CD4-positive, alpha-beta T cell treated with Interleukin-21 for 1 hour (primary cell): ENCODE measurements around the gene XRCC5.

Source experiments
- DNase-seq: peaks from one replicate; pipeline ENCODE4 v3.0.0-alpha.2; 2020

Gene XRCC5

DNA sequence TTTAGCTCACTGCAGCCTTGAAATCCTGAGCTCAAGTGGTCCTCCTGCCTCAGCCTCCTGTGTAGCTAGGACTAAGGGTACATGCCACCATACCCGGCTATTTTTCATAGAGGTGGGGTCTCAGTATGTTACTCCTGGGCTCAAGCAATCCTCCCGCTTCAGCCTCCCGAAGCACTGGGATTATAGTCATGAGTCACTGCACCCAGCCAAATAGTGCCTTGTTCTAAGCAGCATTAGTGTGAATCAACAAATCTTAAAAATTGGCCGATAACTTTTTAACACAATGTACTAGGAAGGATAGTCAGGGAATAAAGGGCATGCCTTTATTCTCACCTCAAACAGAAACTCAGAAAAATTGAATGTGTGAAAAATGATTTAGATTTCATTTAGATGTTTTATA is 51.6 kb downstream of the XRCC5 start:
- DNase-seq = no peak

DNA sequence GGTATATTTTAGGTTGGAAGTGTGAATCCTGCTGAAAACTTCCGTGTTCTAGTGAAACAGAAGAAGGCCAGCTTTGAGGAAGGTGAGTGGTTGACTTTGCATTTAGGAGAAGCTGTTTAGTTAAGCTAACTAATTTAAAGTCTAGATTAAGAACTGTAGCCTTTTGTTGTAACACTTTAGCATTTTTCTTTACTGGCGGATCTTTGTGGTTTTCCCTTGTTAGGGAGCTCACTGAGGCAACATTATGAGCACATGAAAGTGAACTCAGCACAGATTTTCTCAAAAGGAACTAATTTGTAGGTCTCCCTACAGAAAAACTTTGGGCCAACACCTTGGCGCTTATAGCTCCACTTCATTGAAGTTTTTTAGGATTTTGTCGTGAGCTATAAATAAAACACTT is 52.8 kb downstream of the XRCC5 start:
- no peak for DNase-seq

DNA sequence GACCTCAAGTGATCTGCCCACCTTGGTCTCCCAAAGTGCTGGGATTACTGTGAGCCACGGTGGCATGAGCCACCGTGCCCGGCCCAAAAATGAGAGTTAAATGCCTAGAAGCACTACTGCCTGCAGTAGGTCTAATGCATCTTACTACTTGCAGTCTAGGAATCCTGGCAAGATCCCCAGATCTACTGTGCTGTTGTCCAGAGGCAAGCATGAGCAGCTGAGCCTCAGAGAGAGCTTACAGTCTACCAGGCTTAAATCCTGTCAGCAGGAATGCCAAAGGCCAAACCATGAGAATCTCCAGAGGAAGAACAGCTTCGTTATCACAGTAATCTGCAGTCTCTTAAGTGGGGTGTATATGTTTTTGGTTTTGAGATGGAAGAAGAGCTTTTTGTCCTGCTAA is 54.4 kb downstream of the XRCC5 start:
- DNase-seq = no peak

DNA sequence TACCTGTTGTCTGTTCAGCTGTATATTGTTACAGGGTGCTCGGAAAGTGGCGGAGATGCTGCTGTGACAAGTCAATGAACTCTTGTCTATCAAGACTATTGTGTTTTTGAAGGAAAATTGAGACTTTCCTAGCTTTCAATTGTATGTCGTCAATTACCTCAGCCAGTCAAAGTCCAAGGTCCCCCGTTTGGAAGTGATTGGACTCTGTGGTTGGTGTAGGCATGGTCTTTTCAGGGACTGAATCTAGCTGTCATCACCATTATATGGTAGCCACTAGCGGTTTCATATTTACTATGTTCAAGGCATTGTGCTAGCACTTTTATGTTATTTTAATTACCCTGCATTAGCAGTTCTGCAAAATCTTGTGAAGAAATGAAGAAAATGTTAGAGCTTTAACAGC is 54.9 kb downstream of the XRCC5 start:
- no peak for DNase-seq

DNA sequence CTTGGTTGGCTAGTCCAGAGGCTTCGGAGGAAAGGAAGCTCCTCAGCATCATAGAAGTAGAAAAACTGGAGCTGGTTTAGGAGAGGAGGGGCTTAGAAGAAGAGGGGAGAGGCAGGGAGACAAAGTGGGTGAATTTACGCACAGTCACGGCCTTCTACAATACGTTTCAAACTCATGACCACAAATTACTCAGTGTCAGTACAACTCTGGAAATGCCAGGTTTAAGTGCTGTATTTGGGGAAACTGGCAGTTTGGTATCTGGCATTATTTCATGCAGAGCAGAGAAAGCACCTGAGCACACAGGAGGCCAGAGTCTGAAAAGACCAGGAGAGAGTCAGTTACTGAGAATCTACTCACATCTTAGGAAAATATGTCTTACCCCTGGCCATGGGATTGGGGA is 55.4 kb downstream of the XRCC5 start:
- DNase-seq = no peak

DNA sequence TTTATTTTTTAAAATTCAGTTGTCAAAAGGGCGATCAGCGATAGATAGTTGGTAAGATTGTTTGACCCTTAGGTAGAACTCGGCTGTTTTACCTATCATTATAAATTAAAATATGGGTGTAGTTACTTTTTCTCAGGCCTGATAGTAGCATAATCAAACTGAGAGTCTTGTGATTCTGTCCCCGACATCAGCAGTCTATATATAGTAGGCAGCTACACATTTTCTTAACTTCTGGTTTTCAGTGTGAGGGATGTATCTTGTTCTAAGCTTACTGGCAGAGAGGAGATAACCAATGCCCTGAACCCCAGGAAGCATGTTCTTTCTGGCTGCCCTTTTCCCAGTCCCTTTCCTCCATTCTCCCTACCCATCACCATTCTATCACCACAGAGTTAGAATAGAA is 56.6 kb downstream of the XRCC5 start:
- DNase-seq = no peak

DNA sequence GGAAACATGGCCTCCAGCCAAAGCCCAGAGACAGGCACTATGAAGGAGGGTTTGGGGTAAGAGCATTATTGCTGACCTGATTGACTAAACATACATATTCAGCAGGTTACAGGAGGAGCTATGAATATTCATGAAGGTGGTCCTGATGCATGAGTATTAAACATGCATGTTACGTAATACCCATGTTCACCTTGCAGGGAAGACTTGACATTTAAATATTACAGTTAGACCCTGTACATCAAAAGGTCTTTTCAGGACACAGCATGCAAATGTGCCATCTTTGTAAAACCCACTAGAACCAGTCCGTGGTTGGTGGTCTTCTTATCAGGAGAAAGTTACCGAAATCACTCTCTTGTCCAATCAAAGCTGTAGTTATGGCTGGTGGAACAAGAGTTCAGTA is 59.9 kb downstream of the XRCC5 start:
- no peak for DNase-seq

DNA sequence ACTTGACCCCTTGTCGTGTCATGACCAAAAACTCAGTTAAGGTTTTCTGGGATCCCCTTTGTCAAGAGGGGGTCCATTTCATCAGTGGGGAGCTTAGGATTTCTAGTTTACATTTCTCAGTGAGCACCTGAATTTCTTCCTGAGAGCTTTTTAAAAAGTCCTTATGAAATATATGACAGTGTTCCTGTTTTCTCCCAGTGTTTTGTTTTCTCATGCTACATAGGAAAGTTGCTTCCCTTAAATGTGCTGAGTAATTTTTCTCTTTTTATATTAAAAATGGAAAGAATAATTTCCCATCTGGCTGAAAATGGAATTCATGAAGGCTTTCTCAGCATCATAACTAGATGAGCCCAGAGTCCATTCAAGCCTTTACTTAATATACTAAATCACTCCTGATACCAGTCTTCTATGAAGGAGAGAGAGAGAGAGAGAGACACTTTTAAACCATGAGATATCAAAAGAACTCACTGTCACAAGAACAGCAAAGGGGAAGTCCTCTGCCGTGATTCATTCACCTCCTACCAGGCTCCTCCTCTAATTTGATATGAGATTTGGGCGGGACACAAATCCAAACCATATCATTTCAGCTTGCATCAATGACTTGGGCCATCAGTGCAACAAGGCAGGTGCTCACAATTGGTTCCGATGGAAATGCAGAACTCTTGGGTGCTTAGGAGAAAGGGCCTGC is 61.1 kb downstream of the XRCC5 start:
- DNase-seq = no peak

DNA sequence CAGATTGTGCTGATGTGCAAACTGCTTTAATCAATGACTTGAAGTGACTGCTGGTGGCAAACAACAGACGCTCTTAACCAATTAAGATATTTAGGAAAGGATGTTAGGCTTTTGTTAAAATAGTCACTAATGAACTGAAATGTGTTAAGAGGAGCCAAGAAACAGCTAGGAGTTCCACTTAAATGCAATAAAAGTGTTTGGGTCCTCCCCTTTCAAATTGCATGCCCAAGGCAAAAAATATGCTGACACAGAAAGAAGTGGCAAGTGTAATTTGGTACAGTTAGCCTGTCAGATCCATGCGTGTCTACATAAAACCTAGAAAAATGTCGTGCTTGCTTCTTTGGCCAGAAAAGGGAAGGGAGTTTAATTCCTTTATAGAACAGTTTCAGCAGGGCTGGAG is 61.9 kb downstream of the XRCC5 start:
- no peak for DNase-seq

DNA sequence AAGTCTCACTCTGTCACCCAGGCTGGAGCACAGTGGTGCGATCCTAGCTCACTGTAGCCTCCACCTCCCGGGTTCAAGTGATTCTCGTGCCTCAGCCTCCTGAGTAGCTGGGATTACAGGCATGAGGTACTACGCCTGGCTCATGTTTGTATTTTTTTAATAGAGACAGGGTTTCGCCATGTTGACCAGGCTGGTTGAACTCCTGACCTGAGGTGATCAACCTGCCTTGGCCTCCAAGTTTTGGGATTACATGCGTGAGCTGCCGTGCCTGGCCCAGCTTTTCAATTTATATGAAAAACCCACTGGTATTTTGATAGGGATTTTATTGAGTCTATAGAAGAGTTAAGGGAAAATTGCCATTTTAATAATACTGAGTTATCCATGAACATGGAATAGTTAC is 63.3 kb downstream of the XRCC5 start:
- no peak for DNase-seq

DNA sequence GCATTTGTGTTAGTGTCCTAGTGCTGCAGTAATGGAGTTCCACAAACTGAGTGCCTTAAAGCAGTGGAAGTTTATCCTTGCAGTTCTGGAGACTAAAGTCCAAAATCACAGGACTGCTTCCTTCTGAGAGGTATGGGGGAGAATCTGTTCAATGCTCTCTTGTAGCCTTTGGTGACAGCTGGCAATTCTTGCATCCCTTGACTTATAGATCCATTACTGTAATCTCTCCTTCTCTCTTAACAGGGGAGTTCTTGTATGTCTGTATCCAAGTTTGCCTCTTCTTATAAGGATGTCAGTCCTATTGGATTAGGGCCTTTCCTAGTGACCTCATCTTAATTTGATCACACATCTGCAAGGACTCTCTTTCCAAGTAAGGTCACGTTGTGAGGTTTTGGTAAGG is 69.9 kb downstream of the XRCC5 start:
- no peak for DNase-seq

DNA sequence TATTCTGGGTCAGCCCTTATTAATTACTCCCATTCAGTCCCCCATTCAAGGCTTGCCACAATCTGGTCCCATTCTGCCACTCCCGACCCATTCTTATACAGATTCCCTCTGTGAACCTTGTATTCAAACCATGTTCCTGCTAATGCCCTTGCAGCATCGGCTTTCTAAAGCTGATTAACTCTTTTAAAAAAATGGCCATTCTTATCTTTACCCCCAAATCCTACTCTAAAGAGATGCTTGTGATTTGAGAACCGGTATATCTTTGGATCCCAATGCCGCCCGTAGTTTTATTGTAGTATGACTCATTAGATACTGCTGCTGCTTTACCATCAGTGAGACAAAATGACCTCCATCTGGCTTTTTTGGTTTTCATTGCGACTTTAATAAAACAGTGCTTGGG is 72.2 kb downstream of the XRCC5 start:
- no peak for DNase-seq

DNA sequence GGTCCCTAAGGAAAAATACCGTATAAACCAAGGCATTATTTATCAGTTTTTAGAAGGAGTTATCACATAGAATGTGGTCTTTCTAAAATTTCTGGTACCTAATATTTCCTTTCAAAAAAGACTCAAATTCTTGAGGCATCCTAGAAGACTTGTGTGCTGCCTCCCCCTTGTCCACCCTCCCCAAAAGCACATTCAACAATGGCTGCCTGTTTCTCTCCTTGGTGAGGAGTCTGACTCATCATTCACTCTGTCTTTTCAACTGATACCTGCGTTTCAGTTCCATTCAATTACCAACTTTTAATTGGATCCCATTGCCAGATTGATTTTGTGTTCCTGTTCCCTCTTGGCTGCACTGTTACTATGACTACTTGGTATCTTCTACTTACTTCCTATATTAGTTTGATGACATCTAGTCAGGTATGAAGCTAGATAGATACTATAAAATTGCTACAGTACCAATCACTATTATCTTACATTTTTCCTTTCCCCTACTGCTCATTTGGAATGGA is 72.9 kb downstream of the XRCC5 start:
- no peak for DNase-seq

DNA sequence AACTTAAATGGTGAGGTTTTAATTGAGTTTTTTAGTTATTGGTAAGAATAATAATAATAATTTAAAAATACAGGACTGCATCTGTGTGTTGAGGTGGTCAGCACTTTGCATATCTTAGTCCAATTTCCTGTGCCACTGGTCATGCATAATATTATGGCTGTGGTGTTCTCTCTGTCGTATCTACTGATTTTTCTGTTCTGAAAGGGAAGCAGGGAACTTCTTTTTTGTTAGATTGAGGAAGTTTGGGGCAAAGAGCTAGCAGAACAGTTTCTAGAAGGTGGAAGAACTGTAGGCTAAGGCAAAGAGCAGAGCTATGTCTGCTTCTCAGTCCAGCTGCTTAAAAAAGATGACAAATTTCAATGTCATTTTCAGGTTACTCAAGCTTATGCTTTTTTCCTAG is 74.3 kb downstream of the XRCC5 start:
- no peak for DNase-seq

DNA sequence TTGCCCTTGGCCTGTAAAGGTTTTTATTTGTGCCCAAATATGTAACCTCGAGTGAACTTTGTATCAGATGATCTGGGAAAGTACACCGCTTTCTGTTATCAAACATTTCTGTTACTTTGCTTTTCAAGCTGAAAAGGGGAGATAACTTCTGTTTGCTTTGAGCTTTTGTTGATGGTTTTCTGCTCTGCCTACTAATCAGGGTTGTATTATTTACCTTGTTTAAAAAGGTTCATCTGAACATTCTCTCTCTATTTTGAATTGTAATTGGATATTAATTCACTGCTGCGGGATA is 79.4 kb downstream of the XRCC5 start:
- DNase-seq = no peak

DNA sequence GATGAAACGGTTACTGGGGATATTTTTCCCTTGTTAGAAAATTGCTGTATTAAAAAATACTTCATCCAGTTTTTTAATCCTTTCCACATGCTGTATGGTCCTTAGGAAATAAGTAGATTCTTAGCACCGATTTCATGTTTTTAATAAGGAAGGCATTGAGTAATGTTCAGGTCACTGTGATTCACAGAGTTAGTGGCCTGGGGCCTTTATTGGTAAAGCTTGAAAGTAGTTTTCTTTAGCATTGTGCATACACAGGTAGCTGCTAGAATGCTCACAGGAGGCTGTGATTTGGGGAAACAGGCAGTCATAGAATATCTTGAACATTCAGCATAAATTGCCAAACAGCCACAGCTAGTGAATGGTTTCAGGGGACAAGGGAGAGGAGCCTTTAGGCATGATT is 79.8 kb downstream of the XRCC5 start:
- no peak for DNase-seq

DNA sequence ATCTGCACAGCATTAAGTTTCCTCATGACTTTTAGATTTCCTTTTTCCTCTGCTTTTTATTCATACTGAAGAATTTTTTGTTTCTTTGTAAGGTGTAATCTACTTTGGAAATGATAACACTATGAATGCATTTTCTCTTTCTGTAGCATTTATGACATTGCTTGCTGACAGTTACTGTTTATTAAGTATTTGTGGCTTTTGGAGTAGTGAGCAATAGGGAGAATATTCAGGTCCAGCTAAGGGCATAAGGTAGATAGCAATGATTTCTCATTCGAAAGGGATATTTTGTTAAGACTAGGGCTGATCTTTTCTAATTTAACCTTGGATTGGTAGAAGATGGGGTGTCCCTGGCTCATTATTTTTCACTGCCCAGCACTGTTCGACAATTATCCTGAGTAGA is 80.3 kb downstream of the XRCC5 start:
- DNase-seq = no peak

DNA sequence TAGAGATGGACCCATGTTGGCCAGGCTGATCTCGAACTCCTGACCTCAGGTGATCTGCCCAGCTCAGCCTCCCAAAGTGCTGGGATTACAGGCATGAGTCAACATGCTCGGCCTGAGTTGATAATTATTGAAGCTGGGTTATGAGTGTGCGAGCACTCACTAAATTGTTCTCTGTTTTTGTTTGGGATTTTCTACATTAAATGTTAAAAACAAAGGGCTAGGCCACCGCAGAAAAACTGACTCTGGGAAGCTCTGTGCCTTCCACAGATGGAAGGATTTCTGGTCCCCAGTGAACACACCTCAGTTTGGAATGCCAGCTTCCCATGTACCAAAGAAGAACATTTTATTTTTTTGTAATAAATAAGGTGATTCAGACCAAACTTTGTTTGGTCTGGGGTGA is 83.0 kb downstream of the XRCC5 start:
- no peak for DNase-seq

DNA sequence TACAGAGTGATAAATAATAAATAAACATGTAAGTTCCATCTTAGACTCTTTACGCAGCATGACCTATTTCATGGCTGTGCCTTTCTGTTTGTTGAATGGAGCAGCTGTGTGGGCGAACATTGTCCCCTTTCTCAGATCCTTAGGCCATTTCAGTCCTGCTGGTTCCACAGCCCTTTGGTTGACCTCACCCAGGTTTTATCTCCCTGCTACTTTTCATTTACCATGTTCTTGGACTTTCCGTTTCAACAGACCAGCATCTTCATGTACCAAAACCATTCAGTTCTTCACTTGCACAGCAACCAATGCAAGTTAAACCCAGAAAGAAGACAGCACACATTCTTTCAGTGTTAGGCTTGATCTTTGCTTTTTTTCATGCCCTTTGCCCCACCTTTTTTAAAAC is 83.8 kb downstream of the XRCC5 start:
- no peak for DNase-seq

DNA sequence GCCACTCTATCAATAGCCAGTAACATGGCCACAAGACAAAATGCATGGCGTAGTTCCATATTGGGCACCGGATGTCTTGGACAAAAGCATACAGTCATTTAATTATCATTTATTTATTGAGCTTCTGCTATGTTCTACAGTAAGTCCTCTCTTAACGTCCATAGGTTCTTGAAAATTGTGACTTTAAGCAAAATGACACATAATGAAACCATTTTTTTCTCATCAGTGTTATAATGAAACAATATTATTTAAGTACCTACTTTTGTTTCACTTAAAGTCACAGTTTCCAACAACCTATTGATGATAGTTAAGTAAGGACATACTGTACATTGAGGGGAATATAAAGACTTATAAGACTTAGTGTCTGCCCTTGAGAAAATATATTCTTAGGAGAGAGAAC is 84.9 kb downstream of the XRCC5 start:
- no peak for DNase-seq

DNA sequence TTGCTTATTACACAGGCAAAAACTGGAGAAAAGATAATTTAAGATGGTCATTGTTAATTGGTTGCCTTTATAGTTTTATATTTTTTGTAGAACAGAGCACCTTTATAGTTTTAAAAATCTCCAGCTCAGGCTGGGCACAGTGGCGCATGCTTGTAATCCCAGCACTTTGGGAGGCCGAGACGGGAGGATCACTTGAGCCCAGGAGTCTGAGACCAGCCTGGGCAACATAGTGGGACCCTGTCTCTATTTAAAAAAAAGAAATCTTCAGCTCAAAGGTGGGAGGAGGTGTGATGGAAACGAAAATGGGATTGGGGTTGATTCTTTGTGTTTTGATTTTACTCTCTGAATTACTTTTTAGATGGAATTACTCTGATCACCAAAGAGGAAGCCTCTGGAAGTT is 85.4 kb downstream of the XRCC5 start:
- no peak for DNase-seq

DNA sequence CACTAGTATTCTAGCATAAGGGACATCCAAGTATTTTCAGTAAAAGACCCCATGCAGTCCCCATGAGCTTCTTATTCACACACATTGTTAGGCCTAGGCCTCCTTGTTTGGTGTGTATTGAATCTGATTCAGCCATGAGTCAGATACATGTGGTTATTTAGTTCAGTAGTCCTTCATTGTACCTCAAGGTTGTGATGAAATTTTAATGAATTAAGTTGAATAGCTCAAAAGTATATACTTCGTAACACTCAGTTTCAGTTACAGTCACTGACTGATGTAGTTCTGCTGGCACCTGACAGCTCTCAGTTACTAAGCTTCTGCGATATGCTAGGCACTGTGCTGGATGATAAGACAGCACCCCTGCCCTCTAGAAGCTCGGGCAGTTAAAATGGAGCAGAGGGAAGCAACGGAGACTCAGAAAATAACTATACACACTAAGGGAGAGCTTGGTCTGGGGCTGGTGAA is 86.4 kb downstream of the XRCC5 start:
- DNase-seq = no peak

DNA sequence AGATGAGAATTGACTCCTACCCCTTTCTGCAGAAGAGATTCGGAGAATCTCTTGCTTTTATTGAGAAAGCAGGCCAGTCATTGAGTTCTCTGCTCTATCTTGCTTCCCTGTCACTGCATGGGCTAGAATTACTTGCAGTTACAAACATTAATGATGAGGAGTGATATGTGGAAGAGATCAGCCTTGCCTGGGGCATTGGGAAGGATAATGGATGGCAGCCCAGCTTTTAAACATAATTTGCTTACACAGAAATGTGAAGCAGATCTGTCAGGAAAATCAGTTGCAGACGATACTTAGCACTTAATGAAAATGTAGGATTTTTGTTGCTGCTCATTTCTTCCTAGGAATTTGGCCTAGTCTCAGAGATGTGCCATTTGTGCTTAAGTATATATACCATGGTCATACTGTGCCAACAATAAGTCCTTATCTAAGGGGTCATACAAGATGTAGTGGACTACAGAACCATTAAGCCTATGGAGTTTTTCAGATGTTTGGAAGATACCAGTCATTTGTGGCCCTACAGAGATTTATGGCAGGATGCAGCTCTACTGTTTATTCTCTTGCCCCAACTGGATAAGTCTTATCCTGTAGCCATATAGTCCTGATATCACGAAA is 92.7 kb downstream of the XRCC5 start:
- DNase-seq = no peak

DNA sequence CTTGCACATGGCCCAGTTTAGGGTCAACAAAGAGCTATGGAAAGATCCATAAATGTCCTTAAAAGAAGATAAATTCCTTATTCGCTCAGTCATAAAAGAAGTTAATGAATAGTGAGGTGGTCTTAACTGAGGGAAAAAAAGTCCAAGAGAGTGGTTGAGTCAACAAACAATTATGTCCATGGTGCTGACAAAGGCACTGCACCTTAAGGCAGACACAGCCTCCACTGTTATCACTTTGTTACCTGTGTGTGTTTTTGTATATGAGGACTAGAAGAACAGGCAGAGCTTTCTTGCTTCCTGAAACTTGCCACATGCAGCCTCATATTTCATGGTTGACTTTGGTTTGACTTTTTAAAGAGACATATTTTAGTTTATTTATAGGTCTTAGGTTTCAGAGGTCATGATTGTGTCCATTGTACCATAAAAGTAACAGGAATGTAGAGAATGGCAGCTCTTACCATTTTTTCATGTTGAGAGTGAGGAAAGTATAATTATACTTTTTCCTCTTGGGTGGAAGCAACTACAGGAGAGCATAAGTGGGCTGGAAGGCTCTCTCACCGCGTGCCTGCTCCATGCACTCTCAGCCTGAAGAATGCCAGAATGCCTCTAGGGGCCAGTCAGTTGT is 93.6 kb downstream of the XRCC5 start:
- no peak for DNase-seq

DNA sequence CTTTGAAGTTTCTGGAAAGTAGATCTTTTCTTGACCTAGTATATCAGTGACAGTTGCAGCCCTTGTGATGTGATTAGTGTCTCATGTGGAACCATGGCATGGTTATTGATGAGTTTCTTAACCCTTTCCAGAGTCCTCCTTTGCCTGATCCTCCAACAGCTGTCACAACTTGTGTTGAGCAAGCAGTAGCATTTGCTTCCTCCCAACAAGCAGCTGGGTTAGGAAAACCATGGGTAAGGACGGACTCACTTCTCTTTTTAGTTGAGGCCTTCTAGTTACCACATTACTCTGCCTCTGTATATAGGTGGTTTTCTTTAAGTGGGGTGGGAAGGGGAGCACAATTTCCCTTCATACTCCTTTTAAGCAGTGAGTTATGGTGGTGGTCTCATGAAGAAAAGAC is 96.3 kb downstream of the XRCC5 start:
- DNase-seq = no peak
